HTERT RPE-1 (cell line): ENCODE results near the gene TMPRSS11E.
"Not testable (repeated sequence)": the region's sequence is repeated elsewhere in the genome, so short reads cannot be mapped to it uniquely, and the experiment has no call there.

Source experiments
- in situ Hi-C: fragments of 300-500 bp; cut with MboI; formaldehyde crosslinking; loops from 4 replicates; pipeline ENCODE4 v1.14.3; 2020; ENCODE audit warnings: low sequenced_read_pairs

Gene TMPRSS11E, protein sequence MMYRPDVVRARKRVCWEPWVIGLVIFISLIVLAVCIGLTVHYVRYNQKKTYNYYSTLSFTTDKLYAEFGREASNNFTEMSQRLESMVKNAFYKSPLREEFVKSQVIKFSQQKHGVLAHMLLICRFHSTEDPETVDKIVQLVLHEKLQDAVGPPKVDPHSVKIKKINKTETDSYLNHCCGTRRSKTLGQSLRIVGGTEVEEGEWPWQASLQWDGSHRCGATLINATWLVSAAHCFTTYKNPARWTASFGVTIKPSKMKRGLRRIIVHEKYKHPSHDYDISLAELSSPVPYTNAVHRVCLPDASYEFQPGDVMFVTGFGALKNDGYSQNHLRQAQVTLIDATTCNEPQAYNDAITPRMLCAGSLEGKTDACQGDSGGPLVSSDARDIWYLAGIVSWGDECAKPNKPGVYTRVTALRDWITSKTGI

GRCh38 chr4:68447201-68447600 is at the start of gene TMPRSS11E:
TSS of gene TMPRSS11E (plus strand) at chr4:68447463. CDS start at chr4:68447513, 50 bp downstream.
- in situ Hi-C loops: no loop called here

DNA sequence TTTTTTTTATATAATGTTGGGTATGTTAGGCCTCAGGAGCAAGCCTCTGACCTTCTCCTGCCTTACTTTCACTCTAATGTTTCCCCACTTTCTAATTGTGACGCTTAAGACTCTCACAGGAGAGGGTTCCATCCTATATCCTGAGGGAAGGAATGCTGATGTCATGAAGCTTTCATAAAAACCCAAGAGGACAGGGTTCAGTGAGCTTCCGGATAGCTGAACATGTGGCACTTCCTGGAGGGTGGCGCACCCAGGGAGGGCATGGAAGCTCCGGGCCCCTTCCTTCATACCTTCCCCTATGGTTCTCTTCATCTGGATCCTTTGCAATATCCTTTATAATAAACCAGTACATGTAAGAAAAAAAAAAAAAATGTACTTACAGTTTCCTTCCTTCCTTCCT is 48.0 kb upstream of the TMPRSS11E start:
- in situ Hi-C loops: no loop called here

- in situ Hi-C loops: no loop called here
These were observed 46.0 kb upstream of the TMPRSS11E start for GRCh38 chr4:68401231-68401630.

GRCh38 chr4:68404153-68404552 is 43.1 kb upstream of the TMPRSS11E start:
- in situ Hi-C loops: no loop called here

DNA sequence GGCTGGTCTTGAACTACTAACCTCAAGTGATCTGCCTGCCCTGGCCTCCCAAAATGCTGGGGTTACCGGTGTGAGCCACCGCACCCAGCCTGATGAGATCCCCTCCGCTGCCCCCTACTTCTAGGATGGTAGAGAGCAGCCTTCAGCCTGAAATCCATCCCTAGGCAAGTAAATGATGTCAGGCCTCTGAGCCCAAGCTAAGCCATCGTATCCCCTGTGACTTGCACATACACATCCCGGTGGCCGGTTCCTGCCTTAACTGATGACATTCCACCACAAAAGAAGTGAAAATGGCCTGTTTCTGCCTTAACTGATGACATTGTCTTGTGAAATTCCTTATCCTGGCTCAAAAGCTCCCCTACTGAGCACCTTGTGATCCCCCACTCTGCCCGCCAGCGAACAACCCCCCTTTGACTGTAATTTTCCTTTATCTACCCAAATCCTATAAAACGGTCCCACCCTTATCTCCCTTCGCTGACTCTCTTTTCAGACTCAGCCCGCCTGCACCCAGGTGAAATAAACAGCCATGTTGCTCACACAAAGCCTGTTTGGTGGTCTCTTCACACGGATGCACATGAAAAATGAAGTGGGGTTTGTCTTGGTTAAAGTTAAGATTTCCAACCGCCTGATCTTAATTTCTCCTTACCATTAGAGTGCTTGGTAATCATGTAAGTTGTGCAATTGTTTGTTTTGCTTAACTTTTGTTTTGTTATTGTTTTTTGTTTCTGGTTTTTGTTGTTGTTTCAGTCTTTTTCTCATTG is 41.4 kb upstream of the TMPRSS11E start:
- in situ Hi-C loops: not testable (repeated sequence)

GRCh38 chr4:68406479-68406859 is 40.8 kb upstream of the TMPRSS11E start:
- in situ Hi-C loops: no loop called here

DNA sequence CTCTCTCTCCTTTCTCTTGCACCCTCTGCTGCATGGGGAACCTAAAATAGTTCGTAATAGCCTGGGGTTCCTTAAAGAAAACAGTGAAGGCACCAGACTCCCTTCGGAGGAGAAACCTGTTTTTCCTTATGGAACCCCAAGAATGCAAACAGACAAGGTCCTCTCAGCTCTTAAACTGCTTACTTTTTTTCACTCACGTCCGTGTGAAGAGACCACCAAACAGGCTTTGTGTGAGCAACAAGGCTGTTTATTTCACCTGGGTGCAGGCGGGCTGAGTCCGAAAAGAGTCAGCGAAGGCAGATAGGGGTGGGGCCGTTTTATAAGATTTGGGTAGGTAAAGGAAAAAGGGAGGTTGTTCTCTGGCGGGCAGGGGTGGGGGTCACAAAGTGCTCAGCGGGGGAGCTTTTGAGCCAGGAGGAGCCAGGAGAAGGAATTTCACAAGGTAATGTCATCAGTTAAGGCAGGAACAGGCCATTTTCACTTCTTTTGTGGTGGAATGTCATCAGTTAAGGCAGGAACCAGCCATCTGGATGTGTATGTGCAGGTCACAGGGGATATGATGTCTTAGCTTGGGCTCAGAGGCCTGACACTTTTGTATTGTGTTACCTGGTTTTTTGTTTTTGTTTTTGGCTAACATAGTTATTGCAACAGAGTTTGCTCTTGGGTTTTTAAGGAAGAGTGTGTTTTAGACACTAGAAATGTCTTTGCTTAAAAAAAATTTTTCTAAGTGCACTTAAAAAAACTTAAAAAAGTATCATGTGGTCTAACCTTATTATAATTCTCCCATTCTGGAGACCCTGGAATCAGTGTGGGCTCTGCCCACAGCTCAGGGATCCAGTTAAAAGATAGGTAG is 40.0 kb upstream of the TMPRSS11E start:
- in situ Hi-C loops: not testable (repeated sequence)

DNA sequence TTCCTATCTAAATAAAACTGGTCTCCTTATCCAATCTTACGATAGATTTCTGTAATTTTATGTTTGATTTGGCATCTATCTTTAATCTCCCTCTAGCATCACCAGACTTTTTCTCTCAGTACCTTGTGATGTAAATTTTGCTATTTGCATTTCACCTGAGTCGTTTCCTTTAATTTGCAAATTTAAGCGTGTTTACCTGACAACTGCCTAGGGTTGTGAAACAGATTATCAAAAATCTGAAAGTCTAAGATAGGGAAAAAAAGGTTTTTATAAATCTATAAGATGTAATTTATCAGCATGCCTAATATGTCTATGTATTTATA is 39.4 kb upstream of the TMPRSS11E start:
- in situ Hi-C loops: no loop called here

DNA sequence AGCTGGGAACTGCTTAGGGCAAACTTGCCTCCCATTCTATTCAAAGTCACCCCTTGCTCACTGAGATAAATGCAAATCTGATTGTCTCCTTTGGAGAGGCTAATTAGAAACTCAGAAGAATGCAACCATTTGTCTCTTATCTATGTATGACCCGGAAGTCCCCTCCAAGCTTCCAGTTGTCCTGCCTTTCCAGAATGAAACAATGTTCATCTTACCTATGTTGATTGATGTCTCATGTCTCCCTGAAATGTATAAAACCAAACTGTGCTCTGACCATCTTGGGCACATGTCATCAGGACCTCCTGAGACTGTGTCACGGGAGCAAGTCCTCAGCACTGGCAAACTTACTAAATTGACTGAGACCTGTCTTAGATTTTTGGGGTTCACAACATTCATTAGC is 37.1 kb upstream of the TMPRSS11E start:
- in situ Hi-C loops: no loop called here

DNA sequence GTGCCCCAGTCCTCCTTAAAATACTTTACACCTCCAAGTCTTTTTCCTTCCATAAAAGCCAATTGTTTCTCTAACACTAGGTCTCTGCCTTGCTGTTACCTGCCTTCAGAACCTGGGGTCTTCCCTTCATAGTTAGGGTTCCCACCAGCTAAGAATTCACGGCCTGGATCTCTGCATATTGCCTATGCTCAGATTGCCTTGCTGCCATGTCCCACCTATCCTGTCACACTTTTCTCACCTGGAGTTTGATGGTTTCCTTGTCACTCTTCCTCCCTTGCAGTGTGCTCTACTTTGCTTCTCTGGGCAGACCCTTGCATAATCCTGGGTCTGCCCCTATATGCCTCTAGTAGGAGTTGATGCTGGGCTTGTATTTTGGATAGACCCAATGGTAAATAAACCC is 36.6 kb upstream of the TMPRSS11E start:
- in situ Hi-C loops: no loop called here

DNA sequence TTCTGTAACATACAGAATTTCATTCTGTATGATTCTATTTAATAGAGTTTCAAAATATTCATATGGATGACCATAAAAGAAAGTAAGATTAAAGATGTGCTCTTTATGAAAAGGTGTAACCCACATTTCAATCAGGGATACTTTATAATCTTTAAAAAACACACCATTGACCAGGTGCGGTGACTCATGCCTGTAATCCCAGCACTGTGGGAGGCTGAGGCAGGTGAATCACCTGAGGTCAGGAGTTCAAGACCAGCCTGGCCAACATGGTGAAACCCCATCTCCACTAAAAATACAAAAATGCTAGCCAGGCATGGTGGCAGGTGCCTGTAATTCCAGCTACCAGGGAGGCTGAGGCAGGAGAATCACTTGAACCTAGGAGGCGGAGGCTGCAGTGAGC is 35.2 kb upstream of the TMPRSS11E start:
- in situ Hi-C loops: not testable (repeated sequence)

GRCh38 chr4:68416591-68416990 is 30.7 kb upstream of the TMPRSS11E start:
- in situ Hi-C loops: no loop called here

DNA sequence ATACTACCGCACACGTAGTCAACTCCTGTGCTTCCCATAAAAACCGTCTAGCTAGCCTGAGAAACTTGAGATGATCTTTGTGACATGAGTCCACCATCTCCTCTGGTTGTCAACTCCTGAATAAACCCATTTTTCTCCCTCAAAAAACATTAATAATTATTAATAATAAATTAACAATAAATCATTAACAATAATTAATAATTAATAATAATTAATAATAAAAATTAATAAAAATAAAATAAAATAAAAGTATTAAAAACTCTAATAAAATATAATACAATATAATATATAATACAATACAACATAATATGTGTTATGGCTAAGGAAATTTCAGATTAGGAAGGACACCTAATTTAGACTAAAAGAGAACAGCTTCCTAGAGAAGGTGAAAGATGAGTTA is 20.7 kb upstream of the TMPRSS11E start:
- in situ Hi-C loops: no loop called here

GRCh38 chr4:68430337-68430736 is 16.9 kb upstream of the TMPRSS11E start:
- in situ Hi-C loops: no loop called here

- in situ Hi-C loops: no loop called here
These were observed 14.9 kb upstream of the TMPRSS11E start for GRCh38 chr4:68432320-68432719.

- in situ Hi-C loops: no loop called here
These were observed 13.7 kb upstream of the TMPRSS11E start for GRCh38 chr4:68433582-68433981.

- in situ Hi-C loops: no loop called here
These were observed 13.0 kb upstream of the TMPRSS11E start for GRCh38 chr4:68434277-68434676.

GRCh38 chr4:68434836-68435235 is 12.4 kb upstream of the TMPRSS11E start:
- in situ Hi-C loops: no loop called here

GRCh38 chr4:68445111-68445510 is 2.2 kb upstream of the TMPRSS11E start:
- in situ Hi-C loops: no loop called here

DNA sequence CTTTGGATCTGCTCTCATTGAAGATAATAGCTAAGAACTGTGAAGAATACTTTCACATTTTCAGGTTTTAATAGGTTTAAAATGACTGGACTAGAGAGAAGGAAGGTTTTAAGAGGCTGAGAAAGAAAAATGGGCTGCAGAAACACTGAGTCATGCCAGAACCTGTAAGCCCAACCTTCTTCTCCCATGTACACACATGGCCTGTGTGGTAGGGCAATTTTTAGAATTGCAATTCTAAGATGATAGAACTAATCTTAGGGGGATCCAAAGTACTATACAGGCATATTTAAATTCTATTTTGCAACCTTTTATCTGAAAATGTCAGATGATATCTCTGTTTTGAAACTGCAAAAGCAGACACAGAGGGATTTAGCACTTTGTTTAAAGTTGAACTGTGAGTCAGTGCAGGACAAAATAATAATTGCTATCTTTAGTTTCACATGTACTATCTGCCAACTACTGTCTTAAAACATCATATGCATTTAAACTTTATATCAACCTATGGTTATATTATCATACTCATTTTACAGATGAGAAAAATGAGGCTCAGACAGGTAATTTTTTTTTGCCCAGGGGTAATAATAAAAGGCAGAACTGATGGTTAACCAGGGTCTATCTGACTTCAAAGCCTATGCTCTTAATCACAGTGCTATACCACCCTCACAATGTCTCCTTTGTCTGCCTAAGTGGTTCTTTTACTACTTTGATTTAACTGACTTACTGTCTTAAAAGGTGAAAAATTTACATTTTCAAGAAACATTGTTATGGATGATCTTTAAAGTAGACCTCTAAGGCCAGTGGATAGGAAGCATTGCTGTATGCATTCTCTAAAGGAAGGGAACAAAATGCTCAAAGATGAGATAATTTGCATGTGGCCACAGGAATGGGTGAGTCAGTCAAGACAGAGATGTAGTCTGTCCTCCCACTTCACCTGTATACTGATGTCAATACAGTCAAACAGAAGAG is 4.3 kb downstream of the TMPRSS11E start:
- in situ Hi-C loops: no loop called here
